Calu3 (cell line): ENCODE data around the gene CLEC16A. TPM values are rescaled to one million over a fixed set of nuclear protein-coding genes. Genes with fewer than 3 reads are reported as not detected.

Source experiments
- BruUV-seq: library from RNA; stranded (reverse); fragments of 400-500 nt; replicated peaks from 2 replicates; lab custom pipeline; 2021; lab: Mats Ljungman, UMichigan
- CTCF ChIA-PET: fragments of 300-600 bp; sonication (Branson Sonifier 250); formaldehyde crosslinking; loops from one replicate; lab custom pipeline; 2022; ENCODE audit warnings: antibody characterized with exemption; lab: Charles Lee
- DNase-seq: peaks from one replicate; pipeline ENCODE4 v3.0.0; 2022
- H3K27ac Mint-ChIP-seq: one replicate; pipeline ENCODE4 v1.8.0; 2022; ENCODE audit warnings: mixed read lengths; ENCODE audit not compliant: unreplicated experiment
- H3K27me3 Mint-ChIP-seq: one replicate; pipeline ENCODE4 v1.8.0; 2022; ENCODE audit warnings: mixed read lengths; ENCODE audit not compliant: unreplicated experiment
- H3K36me3 Mint-ChIP-seq: one replicate; pipeline ENCODE4 v1.8.0; 2022; ENCODE audit warnings: mild to moderate bottlenecking, moderate library complexity, mixed read lengths; ENCODE audit not compliant: insufficient read depth, unreplicated experiment
- H3K4me1 Mint-ChIP-seq: one replicate; pipeline ENCODE4 v1.8.0; 2022; ENCODE audit warnings: mild to moderate bottlenecking, low read depth, mixed read lengths; ENCODE audit not compliant: unreplicated experiment
- H3K4me3 Mint-ChIP-seq: one replicate; pipeline ENCODE4 v1.8.0; 2022; ENCODE audit warnings: mild to moderate bottlenecking, low read depth, moderate library complexity, mixed read lengths; ENCODE audit not compliant: unreplicated experiment
- H3K9me3 Mint-ChIP-seq: one replicate; pipeline ENCODE4 v1.8.0; 2022; ENCODE audit warnings: low read depth, mixed read lengths; ENCODE audit not compliant: unreplicated experiment
- CTCF ChIP-seq: fragments of 200-600 bp; IDR thresholded peaks from one replicate; pipeline ENCODE4 v1.8.0; 2022; ENCODE audit warnings: antibody characterized with exemption; ENCODE audit not compliant: unreplicated experiment
- intact Hi-C: fragments of 100-400 bp; cut with micrococcal nuclease; formaldehyde crosslinking; loops from one replicate; pipeline ENCODE4 v1.10.0; 2022; ENCODE audit not compliant: unreplicated experiment
- total RNA-seq: library from RNA; stranded (reverse); gene quantifications from 2 replicates; pipeline ENCODE4 v1.2.3, GENCODE V29; 2022

Gene CLEC16A
- total RNA-seq, 1 experiment from 2014 or later: 33.0 TPM

- H3K36me3 Mint-ChIP-seq: no peaks in the 10 kb centered on the region
- CTCF ChIA-PET: no interaction called here
- no peak overlapping the region for H3K4me3 Mint-ChIP-seq
These were observed 122.9 kb downstream of the CLEC16A start for GRCh38 chr16:11067266-11067665.

GRCh38 chr16:11067697-11068141 is 123.4 kb downstream of the CLEC16A start:
- no peak for TF ChIP-seq CTCF
- CTCF ChIA-PET: interaction anchor here (0.8 kb wide), 1 partner anchor 9 kb away, joined by 3 read pairs; no protein-coding TSS in a partner anchor
- H3K27ac Mint-ChIP-seq: no peak overlapping the region

More at GRCh38 chr16:11067266-11067665, 122.9 kb downstream of the CLEC16A start:
- Mint-ChIP-seq H3K4me1 (no peaks in the 10 kb centered on the region), H3K27me3 (no peaks in the 10 kb centered on the region), H3K9me3 (no peaks in the 10 kb centered on the region), H3K27ac (no peak overlapping the region)
- no peak for TF ChIP-seq CTCF
- no TSS peak for BruUV-seq
- intact Hi-C loops: no loop called here
- DNase-seq: no peak

GRCh38 chr16:11071829-11072228 is 127.5 kb downstream of the CLEC16A start:
- Mint-ChIP-seq H3K27me3 (no peaks in the 10 kb centered on the region), H3K27ac (no peak overlapping the region), H3K36me3 (no peaks in the 10 kb centered on the region), H3K4me1 (no peaks in the 10 kb centered on the region), H3K9me3 (no peaks in the 10 kb centered on the region), H3K4me3 (no peak overlapping the region)
- TF ChIP-seq CTCF: no peak
- no TSS peak for BruUV-seq
- DNase-seq: no peak
- intact Hi-C loops: no loop called here
- CTCF ChIA-PET: interaction anchor here (0.7 kb wide), 1 partner anchor 279 kb away, joined by 5 read pairs; no protein-coding TSS in a partner anchor

More at GRCh38 chr16:11067697-11068141, 123.4 kb downstream of the CLEC16A start:
- Mint-ChIP-seq H3K4me3 (no peak overlapping the region), H3K4me1 (no peaks in the 10 kb centered on the region), H3K36me3 (no peaks in the 10 kb centered on the region), H3K9me3 (no peaks in the 10 kb centered on the region), H3K27me3 (no peaks in the 10 kb centered on the region)
- no TSS peak for BruUV-seq
- intact Hi-C loops: no loop called here
- no peak for DNase-seq

GRCh38 chr16:11072420-11073153 is 128.2 kb downstream of the CLEC16A start:
- no peak for DNase-seq
- Mint-ChIP-seq H3K4me1 (peaks cover under 1% of the 10 kb centered on the region), H3K9me3 (no peaks in the 10 kb centered on the region), H3K27ac (no peak overlapping the region), H3K27me3 (no peaks in the 10 kb centered on the region), H3K4me3 (no peak overlapping the region), H3K36me3 (no peaks in the 10 kb centered on the region)
- BruUV-seq: no TSS peak
- CTCF ChIA-PET: no interaction called here
- TF ChIP-seq CTCF: no peak
- intact Hi-C loops: no loop called here
